Type B pancreatic cell (in vitro differentiated cells): ENCODE measurements around the gene LRRIQ1. TPM values are rescaled to one million over a fixed set of nuclear protein-coding genes. Genes with fewer than 3 reads are reported as not detected.

Experiments
- DNase-seq: peaks from one replicate; pipeline ENCODE4 v3.0.0; 2021; ENCODE audit warnings: mixed read lengths; ENCODE audit not compliant: unreplicated experiment; ENCODE audit errors: extremely low spot score
- H3K27ac Mint-ChIP-seq: 2 replicates; pipeline ENCODE4 v1.8.0; 2021; ENCODE audit warnings: mild to moderate bottlenecking, mixed read lengths
- H3K27me3 Mint-ChIP-seq: 2 replicates; pipeline ENCODE4 v1.8.0; 2021; ENCODE audit warnings: mixed read lengths
- H3K36me3 Mint-ChIP-seq: 2 replicates; pipeline ENCODE4 v1.8.0; 2021; ENCODE audit warnings: mixed read lengths
- H3K4me1 Mint-ChIP-seq: one replicate; pipeline ENCODE4 v1.8.0; 2021; ENCODE audit warnings: mixed read lengths; ENCODE audit not compliant: unreplicated experiment
- H3K4me3 Mint-ChIP-seq: 2 replicates; pipeline ENCODE4 v1.8.0; 2021; ENCODE audit warnings: mild to moderate bottlenecking, mixed read lengths
- H3K9me3 Mint-ChIP-seq: 2 replicates; pipeline ENCODE4 v1.8.0; 2021; ENCODE audit warnings: mixed read lengths
- long read RNA-seq: library from polyadenylated mRNA; unstranded; transcript quantifications from one replicate; pipeline ENCODE4 v2.0.0, GENCODE V29; 2020
- total RNA-seq: library from RNA; stranded (reverse); gene quantifications from 2 replicates; pipeline ENCODE4 v1.2.1, GENCODE V29; 2021; ENCODE audit warnings: low replicate concordance
- TF ChIP-seq, protein P1 (sequence below): fragments of 200-600 bp; sonication (generic); conservative IDR thresholded peaks from 2 replicates; pipeline ENCODE4 v1.5.0; 2021; ENCODE audit warnings: antibody characterized with exemption, mild to moderate bottlenecking

The LRRIQ1 gene, protein sequence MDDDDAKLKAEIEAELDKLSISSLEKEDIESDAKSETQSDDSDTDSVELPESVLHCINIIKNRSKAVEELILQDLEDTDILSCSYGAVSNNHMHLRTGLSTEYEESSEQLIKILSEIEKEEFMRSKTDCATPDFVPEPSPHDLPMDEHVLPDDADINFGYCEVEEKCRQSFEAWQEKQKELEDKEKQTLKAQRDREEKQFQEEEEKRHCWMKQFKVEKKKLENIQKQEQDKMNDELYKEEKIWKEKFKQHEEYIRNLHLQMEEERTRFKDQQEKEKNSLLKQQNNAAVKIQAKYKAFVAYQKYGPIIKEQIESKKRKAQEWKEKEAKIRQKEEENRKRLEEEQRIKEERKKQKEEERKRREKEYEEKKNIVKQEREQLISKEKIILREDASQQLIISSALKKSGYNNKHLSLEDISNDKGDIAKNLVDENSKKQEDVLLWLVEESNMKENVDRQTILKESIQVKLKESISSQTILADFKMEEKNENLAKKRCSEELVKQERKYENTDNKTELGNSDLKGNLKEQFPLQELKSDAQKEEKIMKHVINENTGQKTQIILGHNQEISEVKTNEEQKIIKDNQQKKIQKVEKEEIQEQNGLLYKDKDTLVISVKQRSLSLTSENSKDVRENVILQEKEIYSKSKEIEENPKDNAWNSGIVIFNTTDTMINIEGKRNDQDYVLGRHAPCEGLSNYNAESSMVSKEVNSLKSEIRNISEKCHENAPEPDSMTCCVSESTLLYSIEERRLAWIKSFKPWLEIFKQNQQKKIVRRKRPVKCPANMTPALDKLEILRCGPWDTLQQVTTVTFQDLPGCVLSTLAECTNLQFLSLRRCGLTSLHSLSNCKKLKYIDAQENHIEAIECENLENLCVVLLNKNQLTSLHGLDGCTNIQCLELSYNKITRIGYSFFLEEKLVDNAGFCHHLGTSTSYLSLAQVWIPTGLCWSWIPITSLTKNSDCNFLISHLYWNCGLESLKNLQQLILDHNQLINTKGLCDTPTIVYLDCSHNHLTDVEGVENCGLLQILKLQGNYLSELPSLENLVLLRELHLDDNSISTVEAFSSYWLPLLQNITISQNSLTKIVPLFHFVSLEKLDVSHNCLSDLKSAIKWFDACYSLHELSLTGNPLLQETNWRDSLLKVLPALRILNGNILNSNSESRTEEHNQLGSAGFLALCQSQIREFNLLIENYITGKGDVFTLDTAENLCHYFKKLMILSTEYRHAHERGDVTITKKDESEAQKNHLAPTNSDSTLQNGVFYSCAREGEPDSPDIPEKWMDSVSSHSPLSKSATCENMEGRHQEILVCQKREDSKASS (N-terminal part only)
- total RNA-seq = 1.8 and 9.7 TPM in 2 replicates
- long read RNA-seq, partial matches to known transcripts = 0 of 3 reads
- long read RNA-seq, other reads (novel, unspliced or antisense) = 2 of 3 reads

DNA sequence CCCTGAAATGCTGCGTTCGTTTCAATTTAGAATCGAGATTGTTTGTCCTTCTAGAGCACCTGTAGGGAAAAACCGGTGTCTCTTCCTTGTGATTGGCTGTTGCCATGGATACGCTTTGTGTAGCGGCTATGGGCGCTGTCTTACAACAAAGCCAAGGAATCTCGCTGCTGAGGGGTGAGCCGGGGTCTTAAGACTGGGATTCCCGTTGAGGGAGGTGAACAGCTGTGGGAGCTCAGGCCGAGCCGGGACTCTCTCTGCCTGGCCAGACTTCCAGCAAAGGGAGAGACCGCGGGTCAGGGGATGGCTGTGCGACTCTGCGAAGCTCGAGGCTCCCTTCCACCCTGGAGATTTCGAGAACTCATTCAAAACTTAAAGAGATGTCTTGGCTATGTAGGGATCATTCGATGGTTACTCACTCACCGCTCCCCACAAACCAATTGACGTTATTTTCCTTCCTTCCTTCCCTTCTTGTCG is at the start of gene LRRIQ1, which contains the start of gene TSPAN19:
Gene LRRIQ1 (plus strand): TSS at position 118 of the 474 bp plus-strand sequence. CDS start 1,826 bp downstream, outside the sequence.
Gene TSPAN19 (minus strand): TSS at position 44 of the 474 bp plus-strand sequence. CDS start 6,331 bp downstream, outside the sequence.
- no peaks in the 10 kb centered on the region for H3K36me3 Mint-ChIP-seq
- no peaks in the 10 kb centered on the region for H3K9me3 Mint-ChIP-seq
- H3K27ac Mint-ChIP-seq = peak within 1 kb of the TSS; percentile 93
- peak; percentile 79 for DNase-seq
- TF ChIP-seq, protein P1, sequence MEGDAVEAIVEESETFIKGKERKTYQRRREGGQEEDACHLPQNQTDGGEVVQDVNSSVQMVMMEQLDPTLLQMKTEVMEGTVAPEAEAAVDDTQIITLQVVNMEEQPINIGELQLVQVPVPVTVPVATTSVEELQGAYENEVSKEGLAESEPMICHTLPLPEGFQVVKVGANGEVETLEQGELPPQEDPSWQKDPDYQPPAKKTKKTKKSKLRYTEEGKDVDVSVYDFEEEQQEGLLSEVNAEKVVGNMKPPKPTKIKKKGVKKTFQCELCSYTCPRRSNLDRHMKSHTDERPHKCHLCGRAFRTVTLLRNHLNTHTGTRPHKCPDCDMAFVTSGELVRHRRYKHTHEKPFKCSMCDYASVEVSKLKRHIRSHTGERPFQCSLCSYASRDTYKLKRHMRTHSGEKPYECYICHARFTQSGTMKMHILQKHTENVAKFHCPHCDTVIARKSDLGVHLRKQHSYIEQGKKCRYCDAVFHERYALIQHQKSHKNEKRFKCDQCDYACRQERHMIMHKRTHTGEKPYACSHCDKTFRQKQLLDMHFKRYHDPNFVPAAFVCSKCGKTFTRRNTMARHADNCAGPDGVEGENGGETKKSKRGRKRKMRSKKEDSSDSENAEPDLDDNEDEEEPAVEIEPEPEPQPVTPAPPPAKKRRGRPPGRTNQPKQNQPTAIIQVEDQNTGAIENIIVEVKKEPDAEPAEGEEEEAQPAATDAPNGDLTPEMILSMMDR = no peak
- peaks cover 6% of the 10 kb centered on the region for H3K4me1 Mint-ChIP-seq
- H3K27me3 Mint-ChIP-seq = peaks cover 13% of the 10 kb centered on the region
- H3K4me3 Mint-ChIP-seq = peak within 1 kb of the TSS; percentile 97

DNA sequence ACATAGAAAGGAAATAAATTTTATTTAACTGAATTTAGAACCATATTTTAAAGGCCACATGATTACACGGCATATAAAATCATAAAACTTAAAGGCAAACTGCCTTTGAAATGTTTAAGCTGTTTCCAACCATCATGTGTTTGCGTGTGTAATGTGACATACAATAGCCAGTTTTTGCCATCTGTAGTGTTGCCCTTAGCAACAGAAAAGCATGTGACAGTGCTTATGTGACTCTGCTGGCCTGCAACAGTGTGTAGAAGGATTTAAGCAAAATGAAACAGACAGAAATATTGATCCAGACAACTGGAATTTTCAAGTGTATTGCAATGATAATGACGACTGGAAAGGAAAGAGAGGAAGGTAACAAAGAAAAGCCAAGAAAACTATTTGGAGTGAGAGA is 49.6 kb upstream of the LRRIQ1 start:
- Mint-ChIP-seq H3K9me3 (no peaks in the 10 kb centered on the region), H3K4me1 (no peaks in the 10 kb centered on the region), H3K27me3 (no peaks in the 10 kb centered on the region), H3K27ac (no peak overlapping the region), H3K4me3 (no peak overlapping the region), H3K36me3 (no peaks in the 10 kb centered on the region)
- DNase-seq = no peak
- TF ChIP-seq, protein P1 = no peak

DNA sequence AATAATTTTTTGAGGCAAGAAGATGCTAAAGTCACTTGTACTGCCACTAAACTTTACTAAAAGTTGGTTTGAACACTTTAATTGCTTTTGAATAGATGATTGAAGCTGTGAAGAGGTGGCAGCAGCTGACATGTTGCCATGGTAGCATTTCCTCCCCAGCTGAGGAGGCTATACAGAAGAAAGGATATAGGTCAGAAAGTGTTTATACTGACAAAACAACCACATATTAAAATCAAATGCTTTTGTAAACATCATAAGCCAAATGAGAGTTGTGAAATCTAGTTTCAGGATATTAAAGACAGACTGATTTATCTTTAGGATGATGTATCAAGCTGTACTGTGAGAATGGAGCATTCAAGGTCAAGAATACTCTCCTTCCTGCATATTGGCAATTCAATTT is 41.7 kb upstream of the LRRIQ1 start:
- Mint-ChIP-seq H3K9me3 (no peaks in the 10 kb centered on the region), H3K27me3 (no peaks in the 10 kb centered on the region), H3K36me3 (no peaks in the 10 kb centered on the region), H3K4me3 (no peak overlapping the region), H3K4me1 (peaks cover 7% of the 10 kb centered on the region), H3K27ac (no peak overlapping the region)
- TF ChIP-seq, protein P1 = no peak
- DNase-seq = no peak

DNA sequence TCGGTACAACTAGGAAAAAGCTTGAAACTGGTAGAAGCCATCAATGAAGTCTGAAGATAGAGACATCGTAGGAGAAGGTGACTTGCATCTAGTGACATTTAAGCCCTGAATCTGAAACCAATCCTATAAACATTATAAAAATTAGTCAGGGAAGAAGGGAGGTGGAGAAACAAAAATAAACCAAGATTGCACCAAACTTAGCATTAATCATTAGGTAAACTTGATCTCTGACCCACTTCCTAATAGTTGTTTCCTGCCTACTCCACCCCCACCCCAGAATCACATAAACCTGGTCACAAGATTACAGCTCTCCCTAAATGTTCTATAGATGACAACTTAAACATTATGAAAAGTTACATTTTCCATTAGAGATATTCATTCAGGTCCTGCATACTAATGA is 40.5 kb upstream of the LRRIQ1 start:
- TF ChIP-seq, protein P1 = no peak
- Mint-ChIP-seq H3K27ac (no peak overlapping the region), H3K27me3 (no peaks in the 10 kb centered on the region), H3K4me3 (no peak overlapping the region), H3K4me1 (peaks cover 7% of the 10 kb centered on the region), H3K9me3 (no peaks in the 10 kb centered on the region), H3K36me3 (no peaks in the 10 kb centered on the region)
- DNase-seq = no peak

DNA sequence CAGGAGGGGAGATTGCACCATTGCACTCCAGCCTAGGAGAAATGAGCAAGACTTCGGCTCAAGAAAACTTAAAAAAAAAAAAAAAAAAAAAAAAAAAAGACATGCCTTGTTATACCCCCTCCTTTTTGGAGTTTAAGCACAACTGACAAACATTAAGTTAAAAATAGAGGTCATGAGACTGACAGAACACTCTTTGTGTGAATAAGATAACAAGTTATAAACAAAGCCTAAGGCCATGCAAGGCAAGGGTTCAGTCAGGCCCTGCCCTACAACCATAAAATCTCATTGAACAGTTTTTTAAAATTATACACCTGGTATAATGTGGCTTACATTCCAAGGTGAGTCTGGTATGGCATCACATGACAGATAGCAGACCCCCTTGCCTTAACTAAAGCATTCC is 39.4 kb upstream of the LRRIQ1 start:
- H3K4me1 Mint-ChIP-seq = peaks cover 7% of the 10 kb centered on the region
- H3K27me3 Mint-ChIP-seq = no peaks in the 10 kb centered on the region
- H3K36me3 Mint-ChIP-seq = no peaks in the 10 kb centered on the region
- H3K4me3 Mint-ChIP-seq = no peak overlapping the region
- no peak overlapping the region for H3K27ac Mint-ChIP-seq
- H3K9me3 Mint-ChIP-seq = no peaks in the 10 kb centered on the region
- DNase-seq = no peak
- TF ChIP-seq, protein P1 = no peak
